Lower leg skin (tissue), 4 donors: ENCODE results near the gene MTMR10. TPM values are rescaled to one million over a fixed set of nuclear protein-coding genes. Genes with fewer than 3 reads are reported as not detected.

Experiments
- DNase-seq, 2 donors: peaks; one replicate each; pipeline ENCODE4 v3.0.0-alpha.2; 2019; ENCODE audit warnings: low spot score in 2 of 2
- H3K4me3 ChIP-seq: fragments of 200-600 bp; sonication (generic); 2 replicates; pipeline ENCODE4 v1.5.1; 2017; ENCODE audit warnings: mild to moderate bottlenecking, low read depth; ENCODE audit not compliant: poor library complexity, severe bottlenecking
- CTCF ChIP-seq, 3 donors: fragments of 450-650 bp; IDR thresholded peaks; one replicate each; pipeline ENCODE4 v1.5.1; 2016; ENCODE audit warnings: antibody characterized with exemption in 3 of 3, mild to moderate bottlenecking in 3 of 3, moderate library complexity in 2 of 3
- POLR2A ChIP-seq, 2 donors: fragments of 450-650 bp; IDR thresholded peaks; one replicate each; pipeline ENCODE4 v1.6.1; 2016 to 2017; ENCODE audit warnings: antibody characterized with exemption in 2 of 2, mild to moderate bottlenecking in 1 of 2, moderate library complexity in 1 of 2
- WGBS, 2 donors: methylation state at CpG; one replicate each; pipeline ENCODE4 v1.1.5; 2018; 5-methylcytosine and 5-hydroxymethylcytosine counted together
- intact Hi-C: fragments of 100-400 bp; cut with DNase I; formaldehyde crosslinking; loops from one replicate; pipeline ENCODE4 v1.15.0; 2023; ENCODE audit warnings: low total_unique reads
- total RNA-seq, 4 donors: library from RNA; depleted of rRNA; stranded (reverse); fragments of >200 nt; gene quantifications; one replicate each; pipeline ENCODE4 v1.1.0, GENCODE V29; 2016

MTMR10 gene
- total RNA-seq, 4 donors from 2014 or later: 22.5 to 34.7 (median 31.2) TPM

GRCh38 chr15:31004220-31004733 lies 12.8 kb upstream of the MTMR10 start:
- H3K4me3 ChIP-seq: no peak overlapping the region
- no peak for DNase-seq
- TF ChIP-seq CTCF (IDR thresholded peaks at IDR 0.05): no peak
- WGBS, 2 donors: 60 to 69% methylated on average over 5 of the region's 5 CpGs
- intact Hi-C loops: no loop called here

GRCh38 chr15:31001702-31002101 lies 10.3 kb upstream of the MTMR10 start:
- H3K4me3 ChIP-seq: no peak overlapping the region
- intact Hi-C loops: no loop called here
- no peak for DNase-seq
- TF ChIP-seq CTCF (IDR thresholded peaks at IDR 0.05): no peak
- no peak for TF ChIP-seq POLR2A (IDR thresholded peaks at IDR 0.05)
- 65 to 81% methylated on average over 3 of the region's 3 CpGs for WGBS, 2 donors

- DNase-seq: no peak
- H3K4me3 ChIP-seq: no peak overlapping the region
- no peak for TF ChIP-seq CTCF (IDR thresholded peaks at IDR 0.05)
- TF ChIP-seq POLR2A (IDR thresholded peaks at IDR 0.05): no peak
- intact Hi-C loops: no loop called here
- WGBS, 2 donors: 90 to 95% methylated on average over 3 of the region's 3 CpGs
These were observed 8.3 kb upstream of the MTMR10 start for GRCh38 chr15:30999729-31000128.

- no peak for TF ChIP-seq CTCF (IDR thresholded peaks at IDR 0.05)
- no peak for DNase-seq
- 52 to 59% methylated on average over 1 of the region's 1 CpG for WGBS, 2 donors
- H3K4me3 ChIP-seq: no peak overlapping the region
- intact Hi-C loops: no loop called here
These were observed 5.8 kb upstream of the MTMR10 start for GRCh38 chr15:30997270-30997669.

- DNase-seq: no peak
- 65 to 75% methylated on average over 7 of the region's 7 CpGs for WGBS, 2 donors
- TF ChIP-seq POLR2A (IDR thresholded peaks at IDR 0.05) (no peak), CTCF (IDR thresholded peaks at IDR 0.05) (no peak)
- peak overlapping the region; percentile 98 for H3K4me3 ChIP-seq
- intact Hi-C loops: no loop called here
These were observed 929 bp upstream of the MTMR10 start for GRCh38 chr15:30992249-30992864.
